K562 (cell line): ENCODE measurements around the gene KCNJ4. TPM values are rescaled to one million over a fixed set of nuclear protein-coding genes. Genes with fewer than 3 reads are reported as not detected.

Experiments
- ATAC-seq: fragments of 200-7000 bp; cut with Tn5 transposase; 3 replicates; pipeline ENCODE4 v1.9.1; 2020; ENCODE audit warnings: moderate library complexity
- BruUV-seq: library from RNA; stranded (reverse); fragments of 400-500 nt; replicated peaks from 2 replicates; lab custom pipeline; 2021; lab: Mats Ljungman, UMichigan
- CTCF ChIA-PET: fragments of 300-600 bp; formaldehyde crosslinking; extraction: SDS; loops from one replicate; lab custom pipeline; 2021; ENCODE audit warnings: low intra/inter-chr PET ratio; lab: Yijun Ruan, JAX
- POLR2A ChIA-PET: fragments of 300-600, 350-650 bp; sonication (Branson Sonifier 250); formaldehyde crosslinking; extraction: SDS; loops from one replicate; lab custom pipeline; 2021; ENCODE audit warnings: antibody characterized with exemption, inconsistent platforms; lab: Yijun Ruan, JAX
- DNase-seq, 4 experiments: peaks; one replicate each; pipeline versions ENCODE4 v3.0.0 to v3.0.0-alpha.2; 2011 to 2018; ENCODE audit warnings: low spot score in 3 of 4, mixed read lengths in 3 of 4; ENCODE audit errors: extremely low read depth in 1 of 4
- FAIRE-seq: peaks from 2 replicates; lab custom pipeline; 2011; peaks lifted over from hg19 to GRCh38; lab: Jason Lieb, UNC
- H2AFZ ChIP-seq: 2 replicates; pipeline ENCODE4 v1.6.0; 2011; ENCODE audit warnings: low read depth, low read length, control low read depth, inconsistent platforms
- H3K27ac ChIP-seq: fragments of 200-600 bp; 3 replicates; pipeline ENCODE4 v1.8.0; 2011; ENCODE audit warnings: low read depth, mild to moderate bottlenecking, control low read depth, inconsistent platforms, low read length, moderate library complexity, mixed read lengths; ENCODE audit errors: extremely low read depth
- H3K27me3 ChIP-seq, 2 experiments: fragments of 300-600 bp in 1 of 2; 2 replicates in 1 of 2; 3 replicates in 1 of 2; pipeline versions ENCODE4 v1.6.0 to v1.8.0; 2011; ENCODE audit warnings: inconsistent platforms in 2 of 2, low read length in 2 of 2, mild to moderate bottlenecking in 1 of 2, mixed read lengths in 1 of 2, moderate library complexity in 1 of 2; ENCODE audit not compliant: control insufficient read depth in 2 of 2, insufficient read depth in 2 of 2
- H3K36me3 ChIP-seq: fragments of 300-600 bp; 3 replicates; pipeline ENCODE4 v1.8.0; 2011; ENCODE audit warnings: mild to moderate bottlenecking, low read length, inconsistent platforms; ENCODE audit not compliant: control insufficient read depth, insufficient read depth
- H3K4me1 ChIP-seq, 2 experiments: fragments of 200-600 bp in 1 of 2; replicated peaks in 1 of 2; 2 replicates in 1 of 2; 3 replicates in 1 of 2; pipeline versions ENCODE4 v1.5.1 to v1.8.0; 2011; ENCODE audit warnings: inconsistent platforms in 2 of 2, low read length in 2 of 2, mild to moderate bottlenecking in 1 of 2, mixed read lengths in 1 of 2, moderate library complexity in 1 of 2; ENCODE audit not compliant: control insufficient read depth in 2 of 2, insufficient read depth in 2 of 2
- H3K4me2 ChIP-seq: 2 replicates; pipeline ENCODE4 v1.6.1; 2011; ENCODE audit warnings: low read length, control low read depth, inconsistent platforms, mixed read lengths; ENCODE audit not compliant: insufficient read depth
- H3K4me3 ChIP-seq: fragments of 200-600 bp; sonication (generic), shearing (Covaris generic); 2 replicates; pipeline ENCODE4 v1.5.1; 2016; ENCODE audit warnings: control low read depth, inconsistent platforms
- H3K79me2 ChIP-seq: fragments of 200-600 bp; 3 replicates; pipeline ENCODE4 v1.8.0; 2011; ENCODE audit warnings: low read length, inconsistent platforms; ENCODE audit not compliant: control insufficient read depth, insufficient read depth
- H3K9ac ChIP-seq, 2 experiments: 2 replicates each; pipeline versions ENCODE4 v1.6.0 to v1.6.1; 2011; ENCODE audit warnings: low read depth in 2 of 2, low read length in 2 of 2, control low read depth in 1 of 2, inconsistent platforms in 1 of 2, mild to moderate bottlenecking in 1 of 2, mixed read lengths in 1 of 2; ENCODE audit not compliant: insufficient read depth in 1 of 2
- H3K9me1 ChIP-seq: one replicate; pipeline ENCODE4 v1.6.0; 2011; ENCODE audit warnings: inconsistent platforms, mild to moderate bottlenecking, low read length, moderate library complexity; ENCODE audit not compliant: control insufficient read depth, insufficient read depth
- H3K9me3 ChIP-seq: replicated peaks from 2 replicates; pipeline ENCODE4 v1.5.1; 2011; ENCODE audit warnings: low read depth, low read length, inconsistent platforms; ENCODE audit not compliant: control insufficient read depth, insufficient read depth
- H4K20me1 ChIP-seq: replicated peaks from 2 replicates; pipeline ENCODE4 v1.6.1; 2011; ENCODE audit warnings: low read length, inconsistent platforms, mixed read lengths; ENCODE audit not compliant: control insufficient read depth, insufficient read depth
- GABPA ChIP-seq: fragments of 200-800 bp; sonication (Bioruptor generic); conservative IDR thresholded peaks from 2 replicates; pipeline ENCODE4 v1.6.1; 2016; ENCODE audit warnings: low read depth, missing genetic modification characterization, missing compliant biosample characterization
- GABPB1 ChIP-seq: sonication (generic); formaldehyde crosslinking; IDR thresholded peaks from 2 replicates; pipeline ENCODE4 v1.8.0; 2022; ENCODE audit warnings: mild to moderate bottlenecking, missing genetic modification reagents
- IRF2 ChIP-seq: sonication (generic); formaldehyde crosslinking; IDR thresholded peaks from 2 replicates; pipeline ENCODE4 v1.8.1; 2022; ENCODE audit warnings: mild to moderate bottlenecking, missing genetic modification reagents
- JUND ChIP-seq, 2 experiments: IDR thresholded peaks; 2 replicates in 1 of 2; 3 replicates in 1 of 2; pipeline ENCODE4 v1.6.1; 2011; ENCODE audit warnings: borderline replicate concordance in 2 of 2, low read depth in 2 of 2, low read length in 2 of 2, improper control_type of control experiment in 1 of 2, missing biosample characterization in 1 of 2, missing genetic modification characterization in 1 of 2, missing genetic modification reagents in 1 of 2
- MBD2 ChIP-seq: sonication (generic); IDR thresholded peaks from 2 replicates; pipeline ENCODE4 v1.6.1; 2016; ENCODE audit warnings: low read depth, borderline replicate concordance
- RB1 ChIP-seq: fragments of 450-650 bp; IDR thresholded peaks from 2 replicates; pipeline ENCODE4 v1.6.1; 2017; ENCODE audit warnings: low read depth, mild to moderate bottlenecking
- SREBF2 ChIP-seq: sonication (generic); formaldehyde crosslinking; IDR thresholded peaks from 2 replicates; pipeline ENCODE4 v1.4.0; 2020; ENCODE audit warnings: mild to moderate bottlenecking, missing genetic modification reagents
- SUPT5H ChIP-seq: fragments of 450-650 bp; IDR thresholded peaks from 2 replicates; pipeline ENCODE4 v1.6.1; 2016
- XRCC3 ChIP-seq: fragments of 450-650 bp; IDR thresholded peaks from 2 replicates; pipeline ENCODE4 v1.6.1; 2017; ENCODE audit warnings: mild to moderate bottlenecking, moderate library complexity
- ZNF121 ChIP-seq: sonication (generic); formaldehyde crosslinking; conservative IDR thresholded peaks from 2 replicates; pipeline ENCODE4 v1.8.0; 2022; ENCODE audit warnings: missing genetic modification reagents
- ZNF217 ChIP-seq: sonication (generic); formaldehyde crosslinking; IDR thresholded peaks from 2 replicates; pipeline ENCODE4 v1.8.0; 2022; ENCODE audit warnings: mild to moderate bottlenecking, missing genetic modification reagents
- ZNF589 ChIP-seq: fragments of 200-800 bp; sonication (Bioruptor generic); IDR thresholded peaks from 2 replicates; pipeline ENCODE4 v1.6.1; 2016; ENCODE audit warnings: low read depth, missing genetic modification characterization, missing compliant biosample characterization
- WGBS: fragments of 100-300 bp; shearing (Covaris generic); methylation state at CpG from one replicate; pipeline ENCODE4 v1.1.6; 2016; ENCODE audit warnings: low coverage, mixed read lengths; ENCODE audit not compliant: insufficient coverage; ENCODE audit errors: missing lambda C conversion rate; 5-methylcytosine and 5-hydroxymethylcytosine counted together
- in situ Hi-C: fragments of 300-500 bp; cut with MboI; formaldehyde crosslinking; loops from 4 replicates; pipeline ENCODE4 v1.15.0; 2018; ENCODE audit warnings: inconsistent platforms, mixed read lengths
- intact Hi-C: fragments of 100-400 bp; cut with micrococcal nuclease; formaldehyde crosslinking; loops from 2 replicates; pipeline ENCODE4 v1.14.2; 2022
- polyA plus RNA-seq, 8 experiments: library from polyadenylated mRNA; depleted of rRNA in 4 of 8; stranded (reverse) in 5 of 8; unstranded in 3 of 8; fragments of >200 nt; fragmentation: Nextera tagmentation in 2 of 8; fragmentation: Illumina TruSeq in 1 of 8; extraction: Ambion mirVana in 2 of 8; extraction: Trizol in 1 of 8; gene quantifications; 2 replicates each; pipeline versions ENCODE4 v1.2.1 to v1.2.3, GENCODE V29; 2011 to 2014; ENCODE audit warnings: inconsistent platforms in 1 of 8, missing spikeins in 1 of 8
- total RNA-seq, 7 experiments: library from RNA; depleted of rRNA in 6 of 7; stranded (reverse); fragments of >200 nt in 6 of 7; fragmentation: Illumina TruSeq in 2 of 7; extraction: Trizol in 2 of 7; gene quantifications; 2 replicates each; pipeline versions ENCODE4 v1.2.1 to v1.2.3, GENCODE V29; 2011 to 2021; ENCODE audit warnings: low replicate concordance in 1 of 7
- TF ChIP-seq, protein P1 (sequence below): fragments of 450-650 bp; IDR thresholded peaks from 2 replicates; pipeline ENCODE4 v1.6.1; 2017; ENCODE audit warnings: mild to moderate bottlenecking, moderate library complexity
- TF ChIP-seq, protein P2 (sequence below): fragments of 450-650 bp; formaldehyde crosslinking; IDR thresholded peaks from 2 replicates; pipeline ENCODE4 v1.4.0; 2020; ENCODE audit warnings: mild to moderate bottlenecking, moderate library complexity
- TF ChIP-seq, protein P3 (sequence below): sonication (generic); formaldehyde crosslinking; IDR thresholded peaks from 2 replicates; pipeline ENCODE4 v1.8.1; 2023; ENCODE audit warnings: mild to moderate bottlenecking, missing genetic modification reagents

KCNJ4 gene
- total and polyA plus RNA-seq, 9 of the 15 experiments (the other 6 are each of a cell fraction or from before 2014, with no cell fraction given): 0.07 to 0.55 (median 0.09) TPM; not detected in 4

DNA sequence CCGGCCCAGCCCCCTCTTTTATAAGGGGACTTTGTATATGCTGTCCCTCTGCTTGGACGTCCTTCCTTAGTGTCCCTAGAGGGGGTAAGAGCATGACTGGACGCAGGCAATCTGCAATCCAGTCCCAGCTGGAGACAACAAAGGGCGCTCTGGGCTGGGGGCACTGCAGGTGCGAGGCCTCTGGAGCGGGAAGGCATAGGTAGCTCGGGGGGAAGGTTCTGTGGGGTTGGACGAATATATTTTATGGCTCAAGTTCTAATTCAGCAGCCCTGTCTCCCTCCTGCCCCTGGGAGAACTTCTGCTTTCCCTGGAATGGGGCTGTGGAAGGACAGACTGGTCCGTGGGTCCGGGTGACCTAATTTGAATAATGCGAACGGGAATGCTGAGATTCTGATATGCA is 40.0 kb downstream of the KCNJ4 start:
- Histone ChIP-seq H4K20me1 (no peaks in the 10 kb centered on the region), H3K36me3 (no peaks in the 10 kb centered on the region), H3K4me1 (peaks cover 0 to 25% of the 10 kb centered on the region in 2 experiments; a peak in 2 of 5 replicates), H3K4me2 (no peak overlapping the region), H3K4me3 (no peak overlapping the region), H3K9me3 (no peaks in the 10 kb centered on the region), H3K9me1 (no peaks in the 10 kb centered on the region), H3K27me3 (no peaks in the 10 kb centered on the region), H3K9ac (no peak overlapping the region), H3K27ac (no peak overlapping the region), H2AFZ (no peak overlapping the region), H3K79me2 (no peaks in the 10 kb centered on the region)
- ChIA-PET POLR2A (no interaction called here), CTCF (no interaction called here)
- no peak for TF ChIP-seq SREBF2 (CRISPR knock-in tag)
- no peak for TF ChIP-seq RB1
- TF ChIP-seq, protein P1, sequence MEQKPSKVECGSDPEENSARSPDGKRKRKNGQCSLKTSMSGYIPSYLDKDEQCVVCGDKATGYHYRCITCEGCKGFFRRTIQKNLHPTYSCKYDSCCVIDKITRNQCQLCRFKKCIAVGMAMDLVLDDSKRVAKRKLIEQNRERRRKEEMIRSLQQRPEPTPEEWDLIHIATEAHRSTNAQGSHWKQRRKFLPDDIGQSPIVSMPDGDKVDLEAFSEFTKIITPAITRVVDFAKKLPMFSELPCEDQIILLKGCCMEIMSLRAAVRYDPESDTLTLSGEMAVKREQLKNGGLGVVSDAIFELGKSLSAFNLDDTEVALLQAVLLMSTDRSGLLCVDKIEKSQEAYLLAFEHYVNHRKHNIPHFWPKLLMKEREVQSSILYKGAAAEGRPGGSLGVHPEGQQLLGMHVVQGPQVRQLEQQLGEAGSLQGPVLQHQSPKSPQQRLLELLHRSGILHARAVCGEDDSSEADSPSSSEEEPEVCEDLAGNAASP: no peak
- TF ChIP-seq, protein P2, sequence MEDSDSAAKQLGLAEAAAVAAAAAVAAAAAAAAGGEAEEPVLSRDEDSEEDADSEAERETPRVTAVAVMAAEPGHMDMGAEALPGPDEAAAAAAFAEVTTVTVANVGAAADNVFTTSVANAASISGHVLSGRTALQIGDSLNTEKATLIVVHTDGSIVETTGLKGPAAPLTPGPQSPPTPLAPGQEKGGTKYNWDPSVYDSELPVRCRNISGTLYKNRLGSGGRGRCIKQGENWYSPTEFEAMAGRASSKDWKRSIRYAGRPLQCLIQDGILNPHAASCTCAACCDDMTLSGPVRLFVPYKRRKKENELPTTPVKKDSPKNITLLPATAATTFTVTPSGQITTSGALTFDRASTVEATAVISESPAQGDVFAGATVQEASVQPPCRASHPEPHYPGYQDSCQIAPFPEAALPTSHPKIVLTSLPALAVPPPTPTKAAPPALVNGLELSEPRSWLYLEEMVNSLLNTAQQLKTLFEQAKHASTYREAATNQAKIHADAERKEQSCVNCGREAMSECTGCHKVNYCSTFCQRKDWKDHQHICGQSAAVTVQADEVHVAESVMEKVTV (CRISPR knock-in tag): no peak
- no peak for TF ChIP-seq ZNF121 (CRISPR knock-in tag)
- TF ChIP-seq, protein P3, sequence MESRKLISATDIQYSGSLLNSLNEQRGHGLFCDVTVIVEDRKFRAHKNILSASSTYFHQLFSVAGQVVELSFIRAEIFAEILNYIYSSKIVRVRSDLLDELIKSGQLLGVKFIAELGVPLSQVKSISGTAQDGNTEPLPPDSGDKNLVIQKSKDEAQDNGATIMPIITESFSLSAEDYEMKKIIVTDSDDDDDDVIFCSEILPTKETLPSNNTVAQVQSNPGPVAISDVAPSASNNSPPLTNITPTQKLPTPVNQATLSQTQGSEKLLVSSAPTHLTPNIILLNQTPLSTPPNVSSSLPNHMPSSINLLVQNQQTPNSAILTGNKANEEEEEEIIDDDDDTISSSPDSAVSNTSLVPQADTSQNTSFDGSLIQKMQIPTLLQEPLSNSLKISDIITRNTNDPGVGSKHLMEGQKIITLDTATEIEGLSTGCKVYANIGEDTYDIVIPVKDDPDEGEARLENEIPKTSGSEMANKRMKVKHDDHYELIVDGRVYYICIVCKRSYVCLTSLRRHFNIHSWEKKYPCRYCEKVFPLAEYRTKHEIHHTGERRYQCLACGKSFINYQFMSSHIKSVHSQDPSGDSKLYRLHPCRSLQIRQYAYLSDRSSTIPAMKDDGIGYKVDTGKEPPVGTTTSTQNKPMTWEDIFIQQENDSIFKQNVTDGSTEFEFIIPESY (CRISPR knock-in tag): no peak
- TF ChIP-seq ZNF217 (CRISPR knock-in tag): no peak
- TF ChIP-seq SUPT5H: no peak
- TF ChIP-seq GABPB1 (CRISPR knock-in tag): no peak
- TF ChIP-seq MBD2: no peak
- no peak for TF ChIP-seq IRF2 (CRISPR knock-in tag)
- TF ChIP-seq ZNF589 (CRISPR knock-in tag): no peak
- TF ChIP-seq JUND (IDR thresholded peaks at IDR 0.05; ENCODE audit: borderline replicate concordance, low read depth, low read length): no peak
- TF ChIP-seq JUND (tag; IDR thresholded peaks at IDR 0.05; ENCODE audit: borderline replicate concordance, low read depth, low read length): no peak
- no peak for TF ChIP-seq GABPA
- no peak for TF ChIP-seq XRCC3
- no TSS peak for BruUV-seq
- no peak for ATAC-seq
- intact Hi-C loops (no loop called here), in situ Hi-C loops (no loop called here)
- 32% methylated on average over 8 of the region's 12 CpGs for WGBS
- no peak for FAIRE-seq
- no peak for DNase-seq
